Left ventricle myocardium superior (tissue), 1 donor: ENCODE data around the gene PXDN. TPM values are rescaled to one million over a fixed set of nuclear protein-coding genes. Genes with fewer than 3 reads are reported as not detected.
"Not testable (repeated sequence)": the region's sequence is repeated elsewhere in the genome, so short reads cannot be mapped to it uniquely, and the experiment has no call there.

ENCODE experiments used
- ATAC-seq: fragments of 200-7000 bp; cut with Tn5 transposase; one replicate; pipeline ENCODE4 v1.9.1; 2020; ENCODE audit warnings: mild to moderate bottlenecking, moderate library complexity
- DNase-seq: peaks from one replicate; pipeline ENCODE4 v3.0.0-alpha.2; 2020
- intact Hi-C: fragments of 100-400 bp; cut with micrococcal nuclease; formaldehyde crosslinking; loops from one replicate; pipeline ENCODE4 v1.11.0; 2022
- total RNA-seq: library from RNA; stranded (reverse); fragmentation: NEBNext Ultra II Directional; extraction: Animal tissue kit (Norgen Biotek cat#: 25700); gene quantifications from one replicate; pipeline ENCODE4 v1.2.1, GENCODE V29; 2021
- donor health status: DM: no; HTN: yes; CAD: no; lungs with severe emphysema.

PXDN gene
- total RNA-seq, 1 donor from 2014 or later: 18.5 TPM

DNA sequence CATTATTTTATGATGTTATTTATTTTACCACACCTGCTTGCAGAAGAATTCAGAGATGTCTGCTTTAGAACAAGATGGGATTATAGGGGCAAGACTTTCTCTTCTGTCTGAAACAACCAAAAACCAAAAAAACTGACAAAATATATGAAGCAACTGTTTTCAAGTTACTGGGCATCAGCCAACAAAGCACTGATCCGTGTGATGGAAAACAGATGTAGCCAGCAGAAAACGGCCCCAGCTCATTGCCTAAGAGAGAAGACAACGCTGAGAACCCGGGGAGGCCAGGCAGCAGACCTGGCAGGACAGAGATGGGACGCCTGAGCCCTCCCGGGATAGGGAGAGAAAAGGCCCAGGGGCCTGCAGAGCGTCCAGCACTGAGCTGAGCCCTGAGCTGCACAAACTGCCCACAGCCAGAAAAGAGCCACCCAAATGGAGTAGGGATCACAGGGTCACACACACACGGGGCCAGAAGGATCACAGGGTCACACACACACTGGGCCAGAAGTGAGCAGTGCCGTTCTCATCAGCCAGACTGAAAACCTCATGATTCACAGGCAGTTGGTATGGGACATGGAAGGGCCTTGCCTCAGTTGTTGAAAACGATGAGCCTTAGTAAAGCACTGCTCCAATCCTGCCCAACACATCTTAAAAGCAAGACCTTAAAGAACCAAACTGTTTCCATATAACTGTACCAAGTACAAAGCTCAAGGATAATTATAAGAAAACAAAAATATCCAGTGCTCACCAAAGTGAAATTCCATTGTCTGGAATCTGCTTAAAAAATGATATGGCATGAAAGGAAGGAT is 12.1 kb downstream of the PXDN start:
- DNase-seq: peak; percentile 38
- peak; percentile 68 for ATAC-seq
- intact Hi-C loops: no loop called here

DNA sequence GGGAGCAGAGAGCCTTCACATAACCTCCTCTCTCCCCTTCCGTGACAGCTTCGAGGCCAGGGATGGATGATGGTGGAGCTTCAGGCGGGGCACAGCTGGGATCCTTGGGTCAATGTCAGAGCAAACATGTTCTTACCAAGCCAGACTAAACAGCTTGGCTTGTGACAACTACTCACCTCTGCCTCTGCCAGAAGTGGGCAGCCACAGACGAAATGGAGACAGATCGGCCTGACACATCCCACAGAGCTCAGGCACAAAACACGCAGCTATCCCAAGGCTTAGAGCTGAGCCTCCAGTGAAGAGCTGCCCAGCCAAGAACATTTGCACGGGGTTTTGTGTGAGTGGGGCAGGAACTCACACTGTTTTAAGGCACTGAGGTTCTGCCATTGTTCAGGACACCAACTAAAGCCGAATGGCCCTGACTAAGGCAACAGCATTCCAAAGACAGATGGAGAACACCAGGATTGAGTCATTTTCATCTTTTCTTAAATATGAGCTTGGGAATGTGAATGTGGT is 12.8 kb downstream of the PXDN start:
- ATAC-seq (peak; percentile 36), DNase-seq (peak; percentile 29)
- intact Hi-C loops: no loop called here

DNA sequence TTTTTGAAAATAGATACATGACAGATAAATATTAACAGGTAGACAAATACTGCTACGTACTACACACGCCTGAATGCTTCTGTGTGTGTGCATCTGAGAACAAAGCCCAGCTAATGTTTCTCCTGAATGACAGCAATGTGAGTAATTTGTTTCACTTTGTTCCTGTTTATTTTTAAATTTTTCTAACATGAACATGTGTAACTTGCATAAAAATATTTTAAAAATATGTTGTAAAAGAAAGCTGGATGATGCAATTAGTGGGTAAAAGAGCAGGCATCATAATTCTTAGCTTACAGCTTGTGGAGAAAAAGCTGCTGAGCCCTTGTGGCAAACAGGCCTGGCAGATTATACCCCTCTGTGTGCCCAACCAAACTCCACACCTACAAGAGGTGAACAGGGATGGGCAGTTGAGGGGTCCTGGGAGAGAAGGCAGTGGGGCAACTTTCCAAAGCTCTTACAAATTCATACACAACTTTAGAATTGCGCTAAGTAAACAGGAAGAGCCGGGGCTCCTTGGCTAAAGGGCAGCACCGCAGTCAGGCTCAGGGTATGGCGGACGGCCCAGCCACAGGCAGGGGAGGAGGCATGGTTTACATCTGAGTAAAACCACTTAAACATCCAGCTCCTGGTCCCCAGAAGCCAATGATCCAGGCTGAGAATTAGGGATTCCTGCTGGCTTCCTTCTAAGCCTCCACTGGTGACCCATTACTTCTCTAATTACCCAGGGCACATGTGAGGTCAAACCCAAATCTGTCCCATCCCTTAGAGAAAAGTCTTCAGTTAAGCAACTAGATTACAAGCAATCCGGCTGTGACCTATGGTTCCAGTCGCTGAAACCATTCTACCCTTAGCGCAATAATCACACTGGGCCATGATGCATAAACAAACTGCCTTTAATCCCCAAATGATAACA is 14.0 kb downstream of the PXDN start:
- ATAC-seq (peak; percentile 40), DNase-seq (peak; percentile 30)
- intact Hi-C loops: no loop called here

DNA sequence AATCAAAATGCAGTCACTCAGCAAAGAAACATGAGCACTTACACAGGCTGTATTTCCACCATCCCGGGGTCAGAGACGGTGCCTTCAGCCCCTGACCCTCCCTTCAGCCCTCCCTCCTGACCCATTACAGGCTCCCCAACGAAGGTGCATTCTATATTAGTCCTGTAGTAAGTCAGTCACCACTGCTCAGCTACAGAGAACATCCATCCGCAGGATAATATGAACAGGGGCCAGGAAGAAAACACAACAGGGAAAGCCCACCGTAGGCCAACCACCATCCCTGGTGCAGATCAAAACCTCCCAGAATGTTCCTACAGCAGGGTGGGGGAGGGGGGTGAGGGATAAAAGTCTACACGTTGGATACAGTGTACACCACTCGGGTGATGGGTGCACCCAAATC is 15.1 kb downstream of the PXDN start:
- intact Hi-C loops: no loop called here
- DNase-seq: no peak
- ATAC-seq: no peak

DNA sequence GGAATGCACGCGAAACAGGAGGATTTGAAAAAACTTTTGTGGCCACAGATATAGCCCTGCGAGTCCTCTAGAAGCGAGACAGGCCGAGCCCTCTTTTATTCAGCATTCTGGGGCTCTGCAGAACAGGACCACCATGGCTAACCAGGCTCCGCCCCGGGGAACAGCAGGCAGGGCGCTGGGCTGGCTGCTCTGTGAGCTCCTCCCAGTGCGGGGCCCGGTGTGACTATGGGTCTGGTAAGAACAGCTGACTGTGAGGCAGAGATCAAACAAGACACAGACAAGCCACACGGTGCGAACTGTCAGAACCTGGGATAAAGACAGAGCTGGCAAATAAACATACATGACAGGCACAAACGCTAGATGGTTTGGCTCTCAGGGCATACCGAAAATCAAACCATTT is 15.5 kb downstream of the PXDN start:
- ATAC-seq (peak; percentile 31), DNase-seq (peak; percentile 58)
- intact Hi-C loops: no loop called here

DNA sequence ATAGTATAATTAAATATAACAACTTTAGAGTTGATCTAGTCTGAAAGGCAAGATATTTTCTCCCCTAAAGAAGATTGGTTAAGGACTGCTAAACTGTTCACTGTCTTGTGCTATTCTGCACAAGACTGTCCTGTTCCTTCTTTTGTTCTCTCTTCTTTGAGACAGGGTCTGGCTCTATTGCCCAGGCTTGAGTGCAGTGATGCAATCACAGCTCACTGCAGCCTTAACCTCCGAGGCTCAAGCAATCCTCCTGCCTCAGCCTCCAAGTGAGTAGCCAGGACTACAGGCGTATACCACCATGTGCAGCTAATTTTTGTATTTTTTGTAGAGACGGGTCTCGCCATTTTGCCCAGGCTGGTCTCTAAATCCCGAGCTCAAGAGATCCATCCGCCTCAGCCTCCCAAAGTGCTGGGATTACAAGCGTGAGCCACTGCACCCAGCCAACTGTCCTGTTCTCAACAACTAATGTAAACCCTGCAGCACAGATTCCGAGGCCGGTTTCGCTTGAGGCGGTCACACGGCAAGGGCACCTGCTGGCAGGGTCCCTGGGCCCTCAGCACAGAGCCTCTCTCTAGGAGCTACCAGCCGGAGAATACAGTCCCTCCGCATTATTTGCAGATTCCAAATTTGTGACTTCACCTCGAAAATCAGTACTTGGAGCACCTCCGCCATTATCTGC is 16.4 kb downstream of the PXDN start:
- ATAC-seq: no peak
- intact Hi-C loops: no loop called here
- no peak for DNase-seq

DNA sequence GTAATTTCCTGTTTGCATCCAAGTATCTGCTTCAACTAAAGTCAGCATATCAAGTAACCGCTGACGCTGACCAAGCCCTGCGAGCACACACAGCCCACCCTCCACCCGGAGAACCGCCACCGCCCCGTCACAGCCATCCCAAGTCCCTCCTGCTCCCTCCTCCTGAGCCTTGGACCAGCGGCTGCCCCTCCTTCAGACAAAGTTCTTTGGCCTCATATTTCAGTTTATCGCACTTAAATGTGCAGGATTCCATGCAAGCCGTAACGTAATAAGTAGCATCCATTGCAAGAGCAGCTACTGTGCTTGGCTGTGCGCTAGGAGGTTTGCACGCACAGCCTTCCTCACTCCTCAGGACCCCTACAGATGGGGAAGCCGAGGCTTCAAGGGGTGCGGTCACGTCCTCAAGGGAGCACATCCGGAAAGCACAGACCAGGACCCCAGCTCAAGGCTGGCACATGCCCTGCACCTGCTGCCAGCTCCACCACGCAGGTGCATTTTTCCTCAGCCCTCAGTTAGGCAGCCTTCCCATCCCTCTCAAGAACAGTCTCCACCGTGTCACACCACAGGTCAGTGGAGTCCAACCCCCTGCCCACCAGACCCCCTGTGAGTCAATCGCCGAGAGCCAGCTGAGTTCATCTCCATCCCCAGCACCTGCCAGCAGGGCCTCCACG is 17.1 kb downstream of the PXDN start:
- no peak for DNase-seq
- ATAC-seq: peak; percentile 42
- intact Hi-C loops: no loop called here

DNA sequence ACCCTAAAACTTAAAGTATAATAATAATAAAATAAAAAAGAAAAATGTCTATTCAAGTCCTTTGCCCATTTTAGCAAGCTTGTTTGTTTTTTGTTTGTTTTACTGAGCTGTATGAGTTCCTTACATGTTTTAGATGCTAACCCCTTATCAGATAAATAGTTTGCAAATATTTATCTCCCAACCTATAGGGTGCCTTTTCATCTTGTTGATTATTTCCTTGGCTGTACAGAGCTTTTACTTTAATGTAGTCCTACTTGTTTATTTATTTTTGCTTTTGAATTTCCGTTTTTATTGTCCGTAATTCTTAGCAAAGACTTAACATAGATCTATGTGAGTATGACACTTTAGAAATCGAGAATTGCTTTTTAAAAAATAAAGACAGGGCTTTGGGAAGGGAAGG is 17.8 kb downstream of the PXDN start:
- ATAC-seq (no peak), DNase-seq (no peak)
- intact Hi-C loops: no loop called here

DNA sequence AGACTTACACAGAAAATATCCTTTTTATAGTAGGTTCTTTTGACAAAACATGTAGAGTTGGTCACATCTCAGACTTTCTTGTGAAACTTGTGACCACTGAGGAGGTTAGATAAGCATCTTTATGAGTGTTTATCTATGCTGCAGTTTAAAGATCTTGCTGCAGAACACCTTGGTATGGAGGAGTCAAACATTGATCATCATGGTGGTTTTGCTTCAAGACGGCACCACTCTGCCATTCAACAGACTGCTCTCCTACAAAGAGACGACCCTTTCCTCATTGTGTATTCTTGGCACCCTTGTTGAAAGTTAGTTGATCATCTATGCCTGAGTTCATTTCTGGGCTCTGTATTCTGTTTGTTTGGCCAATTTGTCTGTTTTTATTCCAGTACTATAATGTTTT is 20.0 kb downstream of the PXDN start:
- DNase-seq, ATAC-seq, intact Hi-C loops: not testable (repeated sequence)

DNA sequence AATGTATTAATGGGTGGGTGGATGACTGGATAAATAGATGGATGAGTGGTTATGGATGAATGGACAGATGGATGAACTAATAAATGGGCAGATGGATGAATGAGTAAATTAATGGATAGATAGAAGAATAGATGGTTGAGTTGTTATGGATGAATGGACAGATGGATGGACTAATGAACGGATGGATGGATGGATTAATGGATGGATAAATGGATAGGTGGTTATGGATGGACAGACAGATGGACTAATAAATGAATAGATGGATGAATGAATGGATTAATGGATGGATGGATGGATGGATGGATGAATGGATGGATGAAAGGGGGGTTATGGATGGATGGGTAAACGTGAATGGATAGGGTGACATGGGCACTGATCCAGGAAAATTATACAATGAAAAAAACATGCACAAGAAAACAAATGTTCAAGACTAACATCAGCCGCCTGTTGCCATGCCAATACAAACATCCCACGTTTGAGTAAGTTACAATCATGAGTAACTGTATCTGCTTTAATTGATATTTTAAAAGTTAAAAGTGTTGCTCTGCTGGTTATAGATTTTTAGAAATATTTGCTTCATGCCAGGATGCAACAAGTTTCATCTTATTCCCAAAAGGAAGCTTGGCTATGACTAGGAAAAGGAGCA is 20.8 kb downstream of the PXDN start:
- no peak for ATAC-seq
- intact Hi-C loops: no loop called here
- DNase-seq: no peak

DNA sequence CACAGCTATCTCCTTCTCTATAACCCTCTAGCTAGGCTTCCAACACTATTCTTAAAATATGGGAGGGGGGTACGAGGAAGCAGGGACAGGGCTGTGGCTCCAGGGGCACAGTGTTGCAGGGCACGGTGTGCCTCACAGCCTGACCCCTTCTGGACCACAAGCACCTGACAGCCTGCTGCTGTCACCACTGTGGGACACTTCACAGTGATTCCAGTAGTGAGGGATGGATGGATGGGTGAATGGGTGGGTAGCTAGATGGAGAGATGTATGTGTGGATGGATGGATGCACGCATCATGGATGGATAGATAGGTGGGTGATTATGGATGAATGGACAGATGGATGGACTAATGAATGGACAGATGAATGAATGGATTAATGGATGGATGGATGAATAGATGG is 21.6 kb downstream of the PXDN start:
- DNase-seq (no peak), ATAC-seq (no peak)
- intact Hi-C loops: no loop called here

DNA sequence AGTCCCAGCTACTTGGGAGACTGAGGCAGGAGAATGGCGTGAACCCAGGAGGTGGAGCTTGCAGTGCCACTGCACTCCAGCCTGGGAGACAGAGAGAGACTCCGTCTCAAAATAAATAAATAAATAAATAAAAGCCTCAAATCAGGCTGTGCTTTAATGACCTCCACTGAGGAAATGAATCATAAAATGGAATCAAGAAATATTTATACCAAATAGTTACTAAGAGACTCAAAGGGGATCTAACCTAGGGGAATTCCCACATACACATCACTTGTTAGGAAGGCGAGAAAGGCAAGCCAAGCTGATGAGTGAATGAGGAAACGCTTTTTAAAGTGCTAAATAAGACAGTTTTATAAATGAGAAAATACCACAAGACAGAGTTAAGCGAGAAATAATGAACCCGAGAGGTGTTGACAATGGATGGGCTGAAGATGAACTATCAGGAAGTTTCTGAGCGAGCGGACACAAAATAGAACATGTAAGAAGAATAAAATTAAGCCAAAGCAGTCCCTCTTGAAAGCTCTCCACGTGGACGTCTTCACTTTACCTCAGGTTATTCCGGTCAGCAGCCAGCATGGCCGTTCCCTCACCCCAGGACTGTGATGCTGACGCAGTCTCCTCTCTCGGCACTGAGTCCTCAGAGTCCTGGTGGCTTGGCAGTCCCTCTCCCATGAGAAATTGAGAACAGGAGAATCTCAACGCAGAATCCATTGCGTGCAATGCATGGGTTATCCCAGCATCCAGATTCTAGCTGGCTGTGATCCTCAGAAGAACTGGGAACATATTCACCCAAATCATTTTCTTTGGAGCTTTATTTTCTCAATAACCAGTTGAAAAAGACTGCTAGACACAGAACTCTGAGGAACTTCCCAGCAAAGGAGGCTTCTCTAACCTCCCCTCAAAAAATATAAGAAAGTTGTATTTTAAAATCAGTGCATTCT is 22.3 kb downstream of the PXDN start:
- intact Hi-C loops: no loop called here
- peak; percentile 13 for ATAC-seq
- no peak for DNase-seq

DNA sequence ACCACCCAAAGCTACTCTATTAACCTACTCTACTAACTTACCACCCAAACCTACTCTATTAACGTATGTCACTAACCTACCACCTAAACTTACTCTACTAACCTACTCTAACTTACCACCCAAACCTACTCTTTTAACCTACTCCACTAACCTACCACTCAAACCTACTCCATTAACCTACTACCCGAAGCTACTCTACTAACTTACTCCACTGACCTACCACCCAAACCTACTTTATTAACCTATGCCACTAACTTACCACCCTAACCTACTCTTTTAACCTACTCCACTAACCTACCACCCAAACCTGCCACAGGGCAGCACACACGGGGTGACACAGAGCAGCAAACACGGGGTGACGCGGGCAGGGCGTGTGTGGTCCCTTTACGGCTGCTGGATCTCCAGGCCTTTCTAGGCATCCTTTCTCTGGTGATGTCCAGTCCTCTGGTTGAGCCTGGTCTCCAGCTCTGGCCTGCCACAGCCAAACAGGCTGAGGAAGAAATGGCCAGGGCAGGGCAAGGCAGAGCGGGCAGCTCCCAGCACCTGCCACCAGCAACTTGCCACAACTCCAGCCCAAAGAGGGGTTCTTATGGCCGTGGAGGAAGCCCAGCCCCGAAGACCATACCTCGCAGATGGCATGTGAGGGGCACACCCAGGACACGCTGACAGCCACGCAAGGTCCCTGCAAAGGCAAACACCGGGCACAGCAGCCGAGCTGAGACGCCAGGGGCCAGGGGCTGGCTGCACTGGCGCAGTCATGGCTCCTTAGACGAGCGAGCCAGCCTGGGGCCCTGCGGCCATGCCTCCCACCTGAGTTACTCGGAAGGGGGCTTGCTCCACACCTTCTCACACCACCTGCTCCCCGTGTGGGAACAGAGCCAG is 25.7 kb downstream of the PXDN start:
- no peak for DNase-seq
- no peak for ATAC-seq
- intact Hi-C loops: no loop called here

DNA sequence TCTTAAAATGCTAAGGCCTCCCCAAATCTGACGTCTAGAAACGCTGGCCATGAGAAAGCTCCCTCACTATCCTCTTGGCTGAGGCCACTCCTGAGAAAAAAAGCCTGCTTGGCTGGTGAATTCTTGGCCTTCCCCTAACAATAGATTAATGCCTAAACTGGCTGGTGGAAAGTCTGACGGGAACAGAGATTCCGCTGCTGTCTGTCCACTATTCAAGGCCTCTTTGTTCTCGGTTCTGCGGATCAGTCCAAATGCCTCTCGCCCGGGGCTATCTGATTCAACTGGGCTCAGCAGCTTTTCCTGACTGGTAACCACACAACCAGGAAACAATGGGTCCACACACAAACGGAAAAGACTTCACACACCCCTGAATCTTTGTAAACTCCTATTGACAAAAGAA is 27.2 kb downstream of the PXDN start:
- ATAC-seq (peak; percentile 41), DNase-seq (no peak)
- intact Hi-C loops: no loop called here

DNA sequence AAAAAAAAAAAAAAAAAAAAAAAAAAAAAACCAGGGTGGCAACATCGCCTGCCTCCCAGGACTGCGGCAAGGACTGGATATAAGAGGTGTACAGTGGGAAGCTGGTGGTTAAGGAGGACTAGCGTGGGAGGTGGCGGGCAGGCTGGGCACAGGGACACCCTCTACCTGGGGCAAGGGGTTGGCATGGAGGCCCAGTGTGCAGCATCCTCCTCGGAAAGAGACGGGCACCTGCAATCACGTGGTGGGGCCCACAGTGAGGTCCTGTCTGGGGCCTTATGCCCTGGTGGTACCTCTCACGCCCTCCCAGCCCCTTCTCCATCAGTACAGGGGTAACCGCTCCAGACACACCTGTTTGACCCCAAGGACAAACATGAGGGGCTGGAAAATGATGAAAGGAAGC is 27.9 kb downstream of the PXDN start:
- intact Hi-C loops: no loop called here
- DNase-seq: no peak
- ATAC-seq: no peak

DNA sequence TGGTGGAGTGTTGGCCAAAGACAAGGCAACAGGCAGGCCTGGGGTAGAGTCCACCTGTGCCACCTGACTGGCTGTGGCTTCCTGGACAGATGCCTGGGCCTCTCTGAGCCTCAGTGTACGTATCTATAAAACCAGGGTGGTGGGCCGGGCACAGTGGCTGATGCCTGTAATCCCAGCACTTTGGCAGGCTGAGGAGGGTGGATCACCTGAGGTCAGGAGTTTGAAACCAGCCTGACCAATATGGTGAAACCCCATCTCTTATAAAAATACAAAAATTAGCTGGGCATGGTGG is 28.4 kb downstream of the PXDN start:
- ATAC-seq, intact Hi-C loops, DNase-seq: not testable (repeated sequence)
